Caki2 (cell line): Measurements from ENCODE around the gene SERPINA1. TPM values are rescaled to one million over a fixed set of nuclear protein-coding genes. Genes with fewer than 3 reads are reported as not detected.
A peak's percentile ranks its signal among the peaks of the same experiment; 100 is the strongest.

Experiments used
- DNase-seq: peaks from one replicate; pipeline ENCODE4 v3.0.0-alpha.2; 2015; ENCODE audit warnings: low read depth
- in situ Hi-C: cut with HindIII; loops from 2 replicates; pipeline ENCODE4 v1.10.0; 2016; ENCODE audit warnings: low sequenced_read_pairs, low pct_unique_long_range_greater_than_20kb, mixed read lengths
- total RNA-seq: library from RNA; depleted of rRNA; stranded (reverse); fragments of >200 nt; shearing (Covaris generic); gene quantifications from 2 replicates; pipeline ENCODE4 v1.2.3, GENCODE V29; 2014; ENCODE audit warnings: low replicate concordance

Gene SERPINA1
- total RNA-seq, 1 experiment from 2014 or later = 0.24 TPM

GRCh38 chr14:94387051-94388026, 1.1 kb downstream of the SERPINA1 start:
- in situ Hi-C loops = no loop called here
- no peak for DNase-seq

GRCh38 chr14:94386085-94387031, 2.0 kb downstream of the SERPINA1 start:
- DNase-seq = no peak
- in situ Hi-C loops = no loop called here

GRCh38 chr14:94385553-94386057, 2.8 kb downstream of the SERPINA1 start:
- DNase-seq = peak; percentile 22
- in situ Hi-C loops = no loop called here

GRCh38 chr14:94384342-94384741, 4.1 kb downstream of the SERPINA1 start:
- in situ Hi-C loops = no loop called here
- DNase-seq = no peak

- in situ Hi-C loops = no loop called here
- DNase-seq = no peak
Measured at GRCh38 chr14:94383777-94384176, 4.6 kb downstream of the SERPINA1 start.

GRCh38 chr14:94382716-94383596, 5.4 kb downstream of the SERPINA1 start:
- no peak for DNase-seq
- in situ Hi-C loops = no loop called here

- in situ Hi-C loops = no loop called here
- no peak for DNase-seq
Measured at GRCh38 chr14:94382099-94382715, 6.2 kb downstream of the SERPINA1 start.

- no peak for DNase-seq
- in situ Hi-C loops = no loop called here
Measured at GRCh38 chr14:94381149-94382030, 7.0 kb downstream of the SERPINA1 start.

- no peak for DNase-seq
- in situ Hi-C loops = no loop called here
Measured at GRCh38 chr14:94380225-94381148, 7.9 kb downstream of the SERPINA1 start.

GRCh38 chr14:94379291-94380224, 8.8 kb downstream of the SERPINA1 start:
- no peak for DNase-seq
- in situ Hi-C loops = no loop called here

- DNase-seq = no peak
- in situ Hi-C loops = no loop called here
Measured at GRCh38 chr14:94378527-94379290, 9.7 kb downstream of the SERPINA1 start.

- in situ Hi-C loops = no loop called here
- DNase-seq = no peak
Measured at GRCh38 chr14:94377866-94378470, 10.4 kb downstream of the SERPINA1 start.

- in situ Hi-C loops = no loop called here
- no peak for DNase-seq
Measured at GRCh38 chr14:94376976-94377865, 11.2 kb downstream of the SERPINA1 start.
